Brain microvascular endothelial cell (primary cell): ENCODE measurements around the gene CSNK1G3.

ENCODE experiments used
- DNase-seq: peaks from one replicate; pipeline ENCODE4 v3.0.0-alpha.2; 2020
- H3K27ac ChIP-seq: fragments of 250-450 bp; sonication (Bioruptor Pico); 2 replicates; pipeline ENCODE4 v1.5.1; 2020; ENCODE audit warnings: mild to moderate bottlenecking, moderate library complexity
- H3K27me3 ChIP-seq: fragments of 250-450 bp; sonication (Bioruptor Pico); replicated peaks from 2 replicates; pipeline ENCODE4 v1.5.1; 2020; ENCODE audit warnings: mild to moderate bottlenecking
- H3K36me3 ChIP-seq: fragments of 250-450 bp; sonication (Bioruptor Pico); replicated peaks from 2 replicates; pipeline ENCODE4 v1.5.1; 2020; ENCODE audit warnings: mild to moderate bottlenecking
- H3K4me3 ChIP-seq: 2 replicates; pipeline ENCODE4 v1.5.1; 2011; ENCODE audit warnings: low read depth, mild to moderate bottlenecking, control low read depth, low read length, moderate library complexity
- in situ Hi-C: cut with HindIII; loops from 2 replicates; pipeline ENCODE4 v1.10.0; 2017; ENCODE audit warnings: low sequenced_read_pairs, low pct_ligation_motif_present
- TF ChIP-seq, protein P1 (sequence below): IDR thresholded peaks from 2 replicates; pipeline ENCODE4 v1.5.1; 2011; ENCODE audit warnings: low read depth, mild to moderate bottlenecking, moderate library complexity, low read length, control low read depth, inconsistent platforms; ENCODE audit errors: missing control alignments

Gene CSNK1G3

DNA sequence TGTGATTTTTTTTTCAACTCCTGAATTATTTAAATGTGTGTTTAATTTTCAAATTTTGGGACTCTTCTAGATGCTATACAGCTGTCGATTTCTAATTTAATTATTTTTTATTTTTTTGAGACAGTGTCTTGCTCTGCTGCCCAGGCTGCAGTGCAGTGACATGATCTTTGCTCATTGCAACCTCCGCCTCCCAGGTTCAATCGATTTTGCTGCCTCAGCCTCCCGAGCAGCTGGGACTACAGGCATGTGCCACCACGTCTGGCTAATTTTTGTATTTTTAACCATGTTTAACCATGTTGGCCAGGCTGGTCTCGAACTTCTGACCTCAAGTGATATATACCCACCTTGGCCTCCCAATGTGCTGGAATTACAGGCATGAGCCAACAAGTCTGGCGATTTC, 28.6 kb downstream of the CSNK1G3 start:
- no peak overlapping the region for H3K27ac ChIP-seq
- DNase-seq = no peak
- H3K4me3 ChIP-seq = no peak overlapping the region
- TF ChIP-seq, protein P1, sequence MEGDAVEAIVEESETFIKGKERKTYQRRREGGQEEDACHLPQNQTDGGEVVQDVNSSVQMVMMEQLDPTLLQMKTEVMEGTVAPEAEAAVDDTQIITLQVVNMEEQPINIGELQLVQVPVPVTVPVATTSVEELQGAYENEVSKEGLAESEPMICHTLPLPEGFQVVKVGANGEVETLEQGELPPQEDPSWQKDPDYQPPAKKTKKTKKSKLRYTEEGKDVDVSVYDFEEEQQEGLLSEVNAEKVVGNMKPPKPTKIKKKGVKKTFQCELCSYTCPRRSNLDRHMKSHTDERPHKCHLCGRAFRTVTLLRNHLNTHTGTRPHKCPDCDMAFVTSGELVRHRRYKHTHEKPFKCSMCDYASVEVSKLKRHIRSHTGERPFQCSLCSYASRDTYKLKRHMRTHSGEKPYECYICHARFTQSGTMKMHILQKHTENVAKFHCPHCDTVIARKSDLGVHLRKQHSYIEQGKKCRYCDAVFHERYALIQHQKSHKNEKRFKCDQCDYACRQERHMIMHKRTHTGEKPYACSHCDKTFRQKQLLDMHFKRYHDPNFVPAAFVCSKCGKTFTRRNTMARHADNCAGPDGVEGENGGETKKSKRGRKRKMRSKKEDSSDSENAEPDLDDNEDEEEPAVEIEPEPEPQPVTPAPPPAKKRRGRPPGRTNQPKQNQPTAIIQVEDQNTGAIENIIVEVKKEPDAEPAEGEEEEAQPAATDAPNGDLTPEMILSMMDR = no peak
- in situ Hi-C loops = no loop called here
- H3K27me3 ChIP-seq = no peaks in the 10 kb centered on the region
- no peaks in the 10 kb centered on the region for H3K36me3 ChIP-seq

DNA sequence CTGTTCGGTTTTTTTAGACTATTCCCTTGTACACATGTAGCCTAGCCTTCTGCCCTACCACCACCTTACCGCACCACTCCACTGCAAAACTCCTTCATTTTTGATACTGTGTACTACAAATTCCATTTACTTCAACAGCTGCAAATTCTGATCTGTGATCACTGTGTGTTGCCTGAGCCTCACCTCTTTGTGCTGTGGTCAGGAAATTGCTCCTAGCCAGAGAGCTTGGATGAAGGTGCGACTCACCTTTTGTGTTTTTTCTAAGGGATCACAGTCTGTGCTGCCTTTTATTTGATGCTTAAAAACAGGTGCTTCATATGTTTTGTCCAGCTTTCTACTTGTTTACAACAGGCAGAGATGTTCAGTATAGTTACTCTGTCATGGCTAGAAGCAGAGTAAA, 31.5 kb downstream of the CSNK1G3 start:
- in situ Hi-C loops = no loop called here
- H3K36me3 ChIP-seq = no peaks in the 10 kb centered on the region
- no peak overlapping the region for H3K4me3 ChIP-seq
- TF ChIP-seq, protein P1 = no peak
- DNase-seq = no peak
- H3K27ac ChIP-seq = no peak overlapping the region
- no peaks in the 10 kb centered on the region for H3K27me3 ChIP-seq

DNA sequence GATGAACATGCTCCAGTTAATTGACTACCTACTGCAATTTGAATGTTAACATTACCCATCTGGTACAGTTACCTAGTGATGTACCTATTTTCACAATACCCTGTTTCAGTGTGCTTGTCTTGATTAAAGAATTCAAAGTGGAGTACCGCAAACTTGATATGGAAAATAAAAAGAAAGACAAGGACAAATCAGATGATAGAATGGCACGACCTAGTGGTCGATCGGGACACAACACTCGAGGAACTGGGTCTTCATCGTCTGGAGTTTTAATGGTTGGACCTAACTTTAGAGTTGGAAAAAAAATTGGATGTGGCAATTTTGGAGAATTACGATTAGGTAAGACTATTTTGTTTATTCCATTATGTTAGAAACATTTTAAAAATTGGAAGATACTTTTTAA, 33.5 kb downstream of the CSNK1G3 start:
- H3K27me3 ChIP-seq = no peaks in the 10 kb centered on the region
- H3K27ac ChIP-seq = no peak overlapping the region
- no peak for DNase-seq
- TF ChIP-seq, protein P1 = peak; percentile 60
- no peaks in the 10 kb centered on the region for H3K36me3 ChIP-seq
- in situ Hi-C loops = no loop called here
- H3K4me3 ChIP-seq = no peak overlapping the region

DNA sequence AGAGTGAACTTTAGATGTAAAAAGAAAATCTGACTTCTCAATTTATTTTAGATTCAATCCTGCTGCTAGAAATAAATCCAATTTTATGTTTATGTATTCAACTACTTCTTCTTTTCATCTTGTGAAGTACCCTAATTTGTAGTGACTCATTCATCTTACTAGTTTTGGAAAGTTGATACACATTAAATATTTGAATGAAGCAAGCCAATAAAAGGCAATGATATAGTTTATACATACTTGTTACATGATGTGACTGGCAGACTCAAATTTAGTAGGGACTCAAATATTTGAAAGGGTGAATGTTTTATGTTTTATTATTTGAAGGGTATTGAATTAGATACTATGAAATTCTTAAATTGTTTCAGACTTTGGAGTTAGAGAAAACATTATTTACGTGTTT, 34.7 kb downstream of the CSNK1G3 start:
- Histone ChIP-seq H3K4me3 (no peak overlapping the region), H3K36me3 (no peaks in the 10 kb centered on the region), H3K27ac (no peak overlapping the region), H3K27me3 (no peaks in the 10 kb centered on the region)
- in situ Hi-C loops = no loop called here
- DNase-seq = no peak
- TF ChIP-seq, protein P1 = no peak

DNA sequence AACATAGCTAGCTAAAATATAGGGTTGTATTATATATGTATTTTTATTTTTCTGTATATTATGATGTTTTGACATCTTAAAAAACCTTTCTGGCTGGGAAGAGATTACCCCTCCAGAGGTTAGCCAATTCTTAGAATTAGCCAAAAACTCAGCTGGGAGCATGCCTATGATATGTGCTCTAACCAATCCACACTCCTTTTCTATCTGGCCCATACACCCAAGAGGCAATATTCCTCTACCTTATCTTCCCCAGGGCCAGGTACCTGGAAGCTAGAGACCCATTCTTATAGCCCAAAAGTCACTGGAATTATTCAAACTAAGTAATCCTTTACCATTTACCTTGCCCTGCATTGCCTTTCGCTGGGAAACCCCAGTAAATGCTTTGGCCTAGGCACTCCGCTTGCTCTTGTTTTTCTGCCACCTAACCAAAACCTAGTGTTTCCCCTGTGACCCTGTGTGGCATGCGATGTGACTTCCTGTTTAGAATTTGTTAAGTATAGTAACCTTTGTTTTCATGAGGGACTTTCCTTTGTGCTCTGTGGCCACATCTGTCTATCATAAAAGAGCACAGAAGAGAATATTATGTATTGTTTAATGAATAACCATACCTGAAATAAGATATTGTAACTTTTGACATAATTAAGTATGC, 37.4 kb downstream of the CSNK1G3 start:
- TF ChIP-seq, protein P1 = no peak
- H3K36me3 ChIP-seq = no peaks in the 10 kb centered on the region
- no peak for DNase-seq
- no peak overlapping the region for H3K27ac ChIP-seq
- no peaks in the 10 kb centered on the region for H3K27me3 ChIP-seq
- in situ Hi-C loops = no loop called here
- no peak overlapping the region for H3K4me3 ChIP-seq

DNA sequence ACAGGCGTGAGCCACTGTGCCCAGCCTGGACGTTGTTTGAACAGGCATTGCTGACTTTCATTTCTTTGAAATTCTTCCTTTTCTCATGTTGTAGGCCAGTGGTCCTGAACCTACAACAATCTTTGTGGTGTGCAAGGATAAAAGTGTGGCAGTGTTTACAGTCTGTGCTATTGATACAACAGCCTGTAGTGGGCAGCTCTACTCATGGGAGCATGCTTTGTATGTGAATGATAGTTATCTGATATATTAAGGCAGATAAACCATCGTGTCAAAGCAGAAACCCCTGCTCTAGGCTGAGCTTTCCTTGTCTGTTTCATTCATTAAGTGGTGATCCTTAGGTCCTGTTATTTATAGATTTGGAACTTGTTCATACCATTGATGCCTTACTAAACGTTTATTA, 42.6 kb downstream of the CSNK1G3 start:
- H3K36me3 ChIP-seq = no peaks in the 10 kb centered on the region
- no peak overlapping the region for H3K4me3 ChIP-seq
- in situ Hi-C loops = no loop called here
- TF ChIP-seq, protein P1 = no peak
- no peak for DNase-seq
- no peak overlapping the region for H3K27ac ChIP-seq
- H3K27me3 ChIP-seq = no peaks in the 10 kb centered on the region
